CD4-positive, alpha-beta T cell (primary cell): ENCODE data around the gene EXD3. TPM values are rescaled to one million over a fixed set of nuclear protein-coding genes. Genes with fewer than 3 reads are reported as not detected.

Experiments used
- ATAC-seq: fragments of 200-7000 bp; cut with Tn5 transposase; one replicate; pipeline ENCODE4 v1.10.0; 2022; ENCODE audit warnings: mild to moderate bottlenecking; ENCODE audit not compliant: poor library complexity
- CTCF ChIA-PET: fragments of 350-600 bp; sonication (Branson Sonifier 250); formaldehyde crosslinking; loops from one replicate; lab custom pipeline; 2021; ENCODE audit warnings: antibody characterized with exemption, inconsistent platforms; lab: Charles Lee
- POLR2A ChIA-PET: fragments of 350-600 bp; sonication (Branson Sonifier 250); formaldehyde crosslinking; loops from one replicate; lab custom pipeline; 2021; ENCODE audit warnings: antibody characterized with exemption, inconsistent platforms; lab: Charles Lee
- DNase-seq, 14 experiments: peaks; one replicate each; pipeline ENCODE4 v3.0.0-alpha.2; 2013 to 2020; ENCODE audit warnings: mixed read lengths in 2 of 14
- H3K27ac ChIP-seq, 2 donors: one replicate each; pipeline versions ENCODE4 v1.5.1 to v1.7.0; 2013; ENCODE audit warnings: low read length in 2 of 2, low read depth in 1 of 2, mild to moderate bottlenecking in 1 of 2
- H3K27me3 ChIP-seq, 2 experiments: 1 replicate in 1 of 2; 2 replicates in 1 of 2; pipeline versions ENCODE4 v1.6.1 to v1.7.0; 2013; ENCODE audit warnings: low read length in 2 of 2, control low read depth in 1 of 2, mild to moderate bottlenecking in 1 of 2, moderate library complexity in 1 of 2; ENCODE audit not compliant: insufficient read depth in 2 of 2, control insufficient read depth in 1 of 2
- H3K36me3 ChIP-seq: one replicate; pipeline ENCODE4 v1.6.1; 2013; ENCODE audit warnings: low read length, control low read depth; ENCODE audit not compliant: insufficient read depth
- H3K4me1 ChIP-seq: one replicate; pipeline ENCODE4 v1.6.1; 2013; ENCODE audit warnings: low read length, control low read depth; ENCODE audit not compliant: insufficient read depth
- H3K4me3 ChIP-seq: one replicate; pipeline ENCODE4 v1.5.1; 2013; ENCODE audit warnings: mild to moderate bottlenecking, low read length, moderate library complexity
- H3K9me3 ChIP-seq, 2 experiments: 1 replicate in 1 of 2; 2 replicates in 1 of 2; pipeline versions ENCODE4 v1.6.1 to v1.7.0; 2013; ENCODE audit warnings: low read length in 2 of 2, mild to moderate bottlenecking in 2 of 2, control low read depth in 1 of 2, moderate library complexity in 1 of 2; ENCODE audit not compliant: control insufficient read depth in 1 of 2, insufficient read depth in 1 of 2
- H3K27ac Mint-ChIP-seq: one replicate; pipeline ENCODE4 v1.8.0; 2020; ENCODE audit warnings: mixed read lengths
- H3K27me3 Mint-ChIP-seq: one replicate; pipeline ENCODE4 v1.8.0; 2021; ENCODE audit warnings: mixed read lengths
- H3K36me3 Mint-ChIP-seq: one replicate; pipeline ENCODE4 v1.8.0; 2021; ENCODE audit warnings: low read depth, mixed read lengths
- H3K4me1 Mint-ChIP-seq: one replicate; pipeline ENCODE4 v1.8.0; 2021; ENCODE audit warnings: low read depth, mixed read lengths
- H3K4me3 Mint-ChIP-seq: one replicate; pipeline ENCODE4 v1.8.0; 2020; ENCODE audit warnings: mild to moderate bottlenecking, mixed read lengths
- H3K9me3 Mint-ChIP-seq: one replicate; pipeline ENCODE4 v1.8.0; 2020; ENCODE audit warnings: mixed read lengths
- intact Hi-C, 2 experiments: fragments of 100-400 bp; cut with DNase I in 1 of 2; cut with micrococcal nuclease in 1 of 2; formaldehyde crosslinking; loops; one replicate each; pipeline versions ENCODE4 v1.15.1 to v1.9.0; 2023 to 2025; cut with DNase I, micrococcal nuclease
- total RNA-seq, 174 experiments: library from RNA in 2 of 174; stranded (reverse) in 2 of 174; gene quantifications; one replicate each; pipeline ENCODE4 v1.2.3 and lab custom pipeline; 2021 to 2026
- TF ChIP-seq, protein P1 (sequence below): fragments of 200-600 bp; IDR thresholded peaks from one replicate; pipeline ENCODE4 v1.8.0; 2022; ENCODE audit warnings: antibody characterized with exemption, mild to moderate bottlenecking

Gene EXD3
- total RNA-seq, 2 experiments from 2014 or later, result 14.9 to 16.9 TPM

DNA sequence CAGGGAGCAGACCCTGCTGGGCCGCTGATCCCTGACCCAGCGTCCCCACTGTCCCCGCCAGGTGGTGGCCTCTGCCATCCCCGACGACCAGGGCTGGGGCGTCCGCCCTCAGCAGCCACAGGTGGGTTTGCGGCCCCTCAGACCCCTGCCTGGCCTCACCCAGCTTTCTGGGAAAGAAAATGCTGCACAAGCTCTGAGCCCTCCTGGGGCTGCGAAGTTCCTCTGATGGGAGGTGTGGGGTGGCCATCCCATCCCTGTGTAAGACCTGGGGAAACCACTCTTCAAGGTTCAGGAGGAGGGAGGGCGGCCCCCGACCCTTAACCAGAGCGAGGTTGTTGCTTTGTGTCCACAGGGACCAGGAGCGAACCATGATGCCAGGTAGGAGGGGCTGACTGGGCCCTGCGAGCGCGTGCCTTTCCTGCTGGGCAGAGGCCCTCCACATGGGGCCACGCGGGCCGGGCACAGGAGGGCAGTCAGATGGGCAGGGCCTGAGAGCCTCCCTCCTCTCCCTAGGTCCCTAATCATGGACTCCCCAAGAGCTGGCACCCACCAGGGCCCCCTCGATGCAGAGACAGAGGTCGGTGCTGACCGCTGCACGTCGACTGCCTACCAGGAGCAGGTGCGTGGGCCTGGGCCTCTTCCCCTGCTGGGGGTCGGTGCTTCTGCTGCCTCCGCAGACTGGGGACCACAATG is 7.9 kb upstream of the EXD3 start:
- intact Hi-C loops, result no loop called here
- Mint-ChIP-seq H3K9me3 (no peaks in the 10 kb centered on the region), H3K27ac (no peak overlapping the region), H3K4me3 (no peak overlapping the region), H3K36me3 (no peaks in the 10 kb centered on the region), H3K27me3 (no peaks in the 10 kb centered on the region), H3K4me1 (no peaks in the 10 kb centered on the region)
- H3K27me3 ChIP-seq, result no peaks in the 10 kb centered on the region
- no peaks in the 10 kb centered on the region for H3K4me1 ChIP-seq
- DNase-seq (no peak), ATAC-seq (no peak)
- POLR2A ChIA-PET, result no interaction called here
- H3K9me3 ChIP-seq, result no peaks in the 10 kb centered on the region
- CTCF ChIA-PET, result no interaction called here
- H3K4me3 ChIP-seq, result no peak overlapping the region
- TF ChIP-seq, protein P1, sequence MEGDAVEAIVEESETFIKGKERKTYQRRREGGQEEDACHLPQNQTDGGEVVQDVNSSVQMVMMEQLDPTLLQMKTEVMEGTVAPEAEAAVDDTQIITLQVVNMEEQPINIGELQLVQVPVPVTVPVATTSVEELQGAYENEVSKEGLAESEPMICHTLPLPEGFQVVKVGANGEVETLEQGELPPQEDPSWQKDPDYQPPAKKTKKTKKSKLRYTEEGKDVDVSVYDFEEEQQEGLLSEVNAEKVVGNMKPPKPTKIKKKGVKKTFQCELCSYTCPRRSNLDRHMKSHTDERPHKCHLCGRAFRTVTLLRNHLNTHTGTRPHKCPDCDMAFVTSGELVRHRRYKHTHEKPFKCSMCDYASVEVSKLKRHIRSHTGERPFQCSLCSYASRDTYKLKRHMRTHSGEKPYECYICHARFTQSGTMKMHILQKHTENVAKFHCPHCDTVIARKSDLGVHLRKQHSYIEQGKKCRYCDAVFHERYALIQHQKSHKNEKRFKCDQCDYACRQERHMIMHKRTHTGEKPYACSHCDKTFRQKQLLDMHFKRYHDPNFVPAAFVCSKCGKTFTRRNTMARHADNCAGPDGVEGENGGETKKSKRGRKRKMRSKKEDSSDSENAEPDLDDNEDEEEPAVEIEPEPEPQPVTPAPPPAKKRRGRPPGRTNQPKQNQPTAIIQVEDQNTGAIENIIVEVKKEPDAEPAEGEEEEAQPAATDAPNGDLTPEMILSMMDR, result no peak
- H3K36me3 ChIP-seq, result no peaks in the 10 kb centered on the region
- H3K27ac ChIP-seq, result no peak overlapping the region

DNA sequence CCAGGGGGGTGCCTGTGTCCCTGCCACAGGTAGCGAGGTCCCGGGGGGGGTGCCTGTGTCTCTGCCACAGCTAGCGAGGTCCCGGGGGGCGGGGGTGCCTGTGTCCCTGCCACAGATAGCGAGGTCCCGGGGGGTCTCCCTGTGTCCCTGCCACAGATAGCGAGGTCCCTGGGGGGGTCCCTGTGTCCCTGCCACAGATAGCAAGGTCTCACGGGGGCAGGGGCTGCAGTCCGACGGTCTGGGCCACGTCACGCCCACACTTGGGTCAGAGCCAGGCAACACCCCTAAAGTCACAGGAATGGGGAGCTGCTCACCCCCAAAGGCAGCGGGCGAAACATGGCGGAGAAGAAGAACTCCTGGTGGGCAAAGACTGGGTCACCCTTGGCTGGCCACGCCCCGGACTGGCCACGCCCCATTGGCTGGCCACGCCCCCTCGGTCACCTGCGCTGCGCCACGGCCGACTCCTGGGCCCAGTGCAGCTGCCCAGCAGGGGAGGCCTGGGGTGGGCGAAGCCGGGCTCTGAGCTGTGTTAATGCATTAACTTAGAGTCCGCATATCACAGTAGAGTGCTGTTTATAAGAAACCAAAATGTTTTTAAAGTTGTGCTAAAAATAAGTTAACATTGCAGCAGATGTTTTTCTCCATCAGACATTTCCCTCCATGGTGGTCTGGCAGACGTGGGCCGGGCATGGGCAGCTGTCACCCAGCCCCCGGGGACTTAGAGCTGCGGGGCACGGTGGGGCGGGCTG is 7.2 kb upstream of the EXD3 start:
- H3K4me3 Mint-ChIP-seq, result no peak overlapping the region
- intact Hi-C loops, result no loop called here
- no peaks in the 10 kb centered on the region for H3K9me3 Mint-ChIP-seq
- Histone ChIP-seq H3K36me3 (no peaks in the 10 kb centered on the region), H3K4me3 (no peak overlapping the region), H3K4me1 (no peaks in the 10 kb centered on the region), H3K9me3 (no peaks in the 10 kb centered on the region), H3K27ac (no peak overlapping the region), H3K27me3 (no peaks in the 10 kb centered on the region)
- ChIA-PET POLR2A (no interaction called here), CTCF (no interaction called here)
- no peak overlapping the region for H3K27ac Mint-ChIP-seq
- no peaks in the 10 kb centered on the region for H3K4me1 Mint-ChIP-seq
- ATAC-seq (no peak), DNase-seq (peak in 1 of 14 experiments; percentile 32)
- TF ChIP-seq, protein P1, result no peak
- no peaks in the 10 kb centered on the region for H3K36me3 Mint-ChIP-seq
- H3K27me3 Mint-ChIP-seq, result no peaks in the 10 kb centered on the region

DNA sequence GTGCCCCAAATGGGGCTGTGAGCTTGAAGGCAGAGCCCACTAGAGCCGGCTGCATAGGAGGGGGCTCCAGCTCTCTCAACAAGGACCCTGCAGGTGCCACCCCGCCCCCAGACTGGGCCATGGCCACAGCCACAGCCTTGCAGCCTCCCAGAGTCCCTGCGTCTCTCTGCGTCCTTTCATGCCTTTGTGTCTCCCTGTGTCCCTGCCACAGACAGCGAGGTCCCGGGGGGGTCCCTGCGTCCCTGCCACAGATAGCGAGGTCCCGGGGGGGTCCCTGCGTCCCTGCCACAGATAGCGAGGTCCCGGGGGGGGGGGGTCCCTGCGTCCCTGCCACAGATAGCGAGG is 6.6 kb upstream of the EXD3 start:
- no peaks in the 10 kb centered on the region for H3K9me3 Mint-ChIP-seq
- no peaks in the 10 kb centered on the region for H3K36me3 ChIP-seq
- H3K4me1 Mint-ChIP-seq, result peaks cover 6% of the 10 kb centered on the region
- no peak for ATAC-seq
- POLR2A ChIA-PET, result no interaction called here
- H3K4me1 ChIP-seq, result peaks cover under 1% of the 10 kb centered on the region
- intact Hi-C loops, result no loop called here
- H3K27me3 ChIP-seq, result no peaks in the 10 kb centered on the region
- no peaks in the 10 kb centered on the region for H3K9me3 ChIP-seq
- CTCF ChIA-PET, result no interaction called here
- H3K27ac Mint-ChIP-seq, result no peak overlapping the region
- TF ChIP-seq, protein P1, result no peak
- H3K4me3 Mint-ChIP-seq, result no peak overlapping the region
- H3K27me3 Mint-ChIP-seq, result no peaks in the 10 kb centered on the region
- no peak overlapping the region for H3K4me3 ChIP-seq
- DNase-seq, result no peak
- H3K36me3 Mint-ChIP-seq, result no peaks in the 10 kb centered on the region
- H3K27ac ChIP-seq, result no peak overlapping the region
